OCI-LY1 (cell line): ENCODE results near the gene OOSP4B.

Experiments
- H2AFZ ChIP-seq: fragments of 200-600 bp; sonication (generic), shearing (Covaris generic); 2 replicates; pipeline ENCODE4 v1.6.0; 2014; ENCODE audit warnings: antibody characterized with exemption, mild to moderate bottlenecking, low read length
- H3F3A ChIP-seq: fragments of 200-600 bp; sonication (generic), shearing (Covaris generic); 2 replicates; pipeline ENCODE4 v1.6.0; 2014; ENCODE audit warnings: mild to moderate bottlenecking, antibody characterized with exemption, low read length, moderate library complexity; ENCODE audit not compliant: insufficient read depth
- H3K27ac ChIP-seq: fragments of 200-600 bp; sonication (generic); 2 replicates; pipeline ENCODE4 v1.5.1; 2014; ENCODE audit warnings: low read length, mixed run types, mild to moderate bottlenecking, low read depth; ENCODE audit not compliant: poor library complexity, severe bottlenecking
- H3K27me3 ChIP-seq: fragments of 200-600 bp; sonication (generic); 2 replicates; pipeline ENCODE4 v1.6.0; 2014; ENCODE audit warnings: antibody characterized with exemption, mild to moderate bottlenecking, low read length, moderate library complexity; ENCODE audit not compliant: insufficient read depth
- H3K36me3 ChIP-seq: fragments of 200-600 bp; sonication (generic); 2 replicates; pipeline ENCODE4 v1.6.1; 2014; ENCODE audit warnings: mild to moderate bottlenecking, antibody characterized with exemption, low read length, moderate library complexity, mixed read lengths; ENCODE audit not compliant: insufficient read depth
- H3K4me1 ChIP-seq: fragments of 200-600 bp; sonication (generic); 2 replicates; pipeline ENCODE4 v1.5.1; 2014; ENCODE audit warnings: mild to moderate bottlenecking, low read length, moderate library complexity; ENCODE audit not compliant: insufficient read depth, severe bottlenecking
- H3K4me2 ChIP-seq: fragments of 200-600 bp; sonication (generic), shearing (Covaris generic); 2 replicates; pipeline ENCODE4 v1.6.1; 2014; ENCODE audit warnings: low read length
- H3K4me3 ChIP-seq: fragments of 200-600 bp; sonication (generic); 2 replicates; pipeline ENCODE4 v1.5.1; 2014; ENCODE audit warnings: low read length, low read depth, mild to moderate bottlenecking, mixed read lengths; ENCODE audit not compliant: poor library complexity, severe bottlenecking
- H3K79me2 ChIP-seq: fragments of 200-600 bp; shearing (Covaris generic); 2 replicates; pipeline ENCODE4 v1.6.1; 2016; ENCODE audit warnings: mixed run types, low read length, mixed read lengths; ENCODE audit not compliant: insufficient read depth
- H3K9ac ChIP-seq: fragments of 200-600 bp; sonication (generic), shearing (Covaris generic); 2 replicates; pipeline ENCODE4 v1.6.1; 2014; ENCODE audit warnings: mild to moderate bottlenecking, low read length, mixed read lengths
- H3K9me2 ChIP-seq: fragments of 200-600 bp; sonication (generic), shearing (Covaris generic); 2 replicates; pipeline ENCODE4 v1.6.1; 2014; ENCODE audit warnings: low read depth, mild to moderate bottlenecking, low read length, mixed read lengths
- H3K9me3 ChIP-seq: fragments of 200-600 bp; shearing (Covaris generic); 2 replicates; pipeline ENCODE4 v1.6.1; 2014; ENCODE audit warnings: low read length, mixed read lengths
- H4K20me1 ChIP-seq: fragments of 200-600 bp; sonication (generic), shearing (Covaris generic); 2 replicates; pipeline ENCODE4 v1.6.0; 2016; ENCODE audit warnings: mild to moderate bottlenecking, low read length; ENCODE audit not compliant: insufficient read depth
- CTCF ChIP-seq: fragments of 200-600 bp; sonication (generic), shearing (Covaris generic); IDR thresholded peaks from 2 replicates; pipeline ENCODE4 v1.5.1; 2017; ENCODE audit warnings: mild to moderate bottlenecking, antibody characterized with exemption, low read length, moderate library complexity, mixed read lengths
- EZH2 ChIP-seq: fragments of 200-600 bp; sonication (generic), shearing (Covaris generic); IDR thresholded peaks from 2 replicates; pipeline ENCODE4 v1.8.0; 2017; ENCODE audit warnings: borderline replicate concordance, mixed run types, mild to moderate bottlenecking, antibody characterized with exemption, low read length, moderate library complexity, mixed read lengths

The OOSP4B gene

GRCh38 chr11:60016881-60017280 lies at the start of gene OOSP4B:
Gene OOSP4B (plus strand): TSS chr11:60017181.
- no peak within 1 kb of the TSS for H3K27ac ChIP-seq
- no peaks in the 10 kb centered on the region for H4K20me1 ChIP-seq
- no peaks in the 10 kb centered on the region for H3K79me2 ChIP-seq
- H3K9ac ChIP-seq = no peak within 1 kb of the TSS
- no peak within 1 kb of the TSS for H2AFZ ChIP-seq
- H3K9me2 ChIP-seq = no peaks in the 10 kb centered on the region
- no peaks in the 10 kb centered on the region for H3K4me1 ChIP-seq
- no peaks in the 10 kb centered on the region for H3K9me3 ChIP-seq
- TF ChIP-seq EZH2 (no peak), CTCF (no peak)
- no peaks in the 10 kb centered on the region for H3K36me3 ChIP-seq
- no peaks in the 10 kb centered on the region for H3F3A ChIP-seq
- no peak within 1 kb of the TSS for H3K4me2 ChIP-seq
- no peak within 1 kb of the TSS for H3K4me3 ChIP-seq
- no peaks in the 10 kb centered on the region for H3K27me3 ChIP-seq

- TF ChIP-seq EZH2 (no peak), CTCF (no peak)
- H3K9ac ChIP-seq = no peak overlapping the region
- no peaks in the 10 kb centered on the region for H3K4me1 ChIP-seq
- H3K27ac ChIP-seq = no peak overlapping the region
- no peaks in the 10 kb centered on the region for H3F3A ChIP-seq
- H3K9me3 ChIP-seq = no peaks in the 10 kb centered on the region
- H3K4me2 ChIP-seq = no peak overlapping the region
- no peak overlapping the region for H3K4me3 ChIP-seq
- H3K79me2 ChIP-seq = no peaks in the 10 kb centered on the region
- H3K36me3 ChIP-seq = no peaks in the 10 kb centered on the region
- H4K20me1 ChIP-seq = no peaks in the 10 kb centered on the region
- no peak overlapping the region for H2AFZ ChIP-seq
- H3K27me3 ChIP-seq = no peaks in the 10 kb centered on the region; the same call in 1 of the 2 replicates
- H3K9me2 ChIP-seq = no peaks in the 10 kb centered on the region
Observed at GRCh38 chr11:59967677-59968394, 49.1 kb upstream of the OOSP4B start.

- no peak for TF ChIP-seq CTCF
- TF ChIP-seq EZH2 = no peak
- Histone ChIP-seq H3K27me3 (no peaks in the 10 kb centered on the region; the same call in 1 of the 2 replicates), H3K27ac (no peak overlapping the region), H3F3A (no peaks in the 10 kb centered on the region), H3K9me3 (no peaks in the 10 kb centered on the region), H3K4me1 (no peaks in the 10 kb centered on the region), H3K79me2 (no peaks in the 10 kb centered on the region), H3K9me2 (no peaks in the 10 kb centered on the region), H2AFZ (no peak overlapping the region), H3K36me3 (no peaks in the 10 kb centered on the region), H3K4me3 (no peak overlapping the region), H3K9ac (no peak overlapping the region), H3K4me2 (no peak overlapping the region), H4K20me1 (no peaks in the 10 kb centered on the region)
Observed at GRCh38 chr11:59968395-59968783, 48.6 kb upstream of the OOSP4B start.
